Heart left ventricle (tissue), 13 donors: ENCODE results near the gene ITGA11.

Experiments
- CTCF ChIP-seq, 12 donors: fragments of 200-600 bp; sonication (generic) in 4 of 12; IDR thresholded peaks; one replicate each; pipeline versions ENCODE4 v1.5.0 to v1.8.0; 2018 to 2022; ENCODE audit warnings: antibody characterized with exemption in 12 of 12, mild to moderate bottlenecking in 5 of 12
- POLR2A ChIP-seq, 2 donors: fragments of 450-650 bp; IDR thresholded peaks; one replicate each; pipeline ENCODE4 v1.6.1; 2017; ENCODE audit warnings: antibody characterized with exemption in 2 of 2, mild to moderate bottlenecking in 2 of 2, moderate library complexity in 2 of 2
- donor health status: ischemic (EF 13 %, LVEDD 7.1; RV severe dilation, severe dysfunction).
- donor health status: DM: no; HTN: yes; CAD: no.
- donor health status: DM: no; HTN: no; CAD: no.
- donor health status: ischemic (EF 25% LVEDD 6.9; RV normal size, moderate dysfunction).
- donor health status: ischemic (EF 25% LVEDD 5.7; RV mildly dilated, moderate dysfunction).
- donor health status: ischemic (EF 35%, LVEDD 5.7; RV mildly dilated, moderate dysfunction).
- donor health status: nonischemic (EF 11% LVEDD 7.7; RV severe dilation, severe dysfunction).
- donor health status: DM: yes; HTN: yes; CAD: no.
- donor health status: PGD.
- donor health status: ischemic (EF 29% LVEDD 5.4; RV normal size, mild dysfunction).
- donor health status: nonischemic (EF 23%, LVEDD 6.1; RV moderate dilation, normal function).

- TF ChIP-seq CTCF (IDR thresholded peaks at IDR 0.05) (no peak), POLR2A (IDR thresholded peaks at IDR 0.05) (no peak)
These were observed 78.4 kb downstream of the ITGA11 start for GRCh38 chr15:68353421-68354135.
